PFSK-1 (cell line): Measurements from ENCODE around the gene NOTCH4.

Experiments
- FOXP2 ChIP-seq: optimal IDR thresholded peaks from 2 replicates; pipeline ENCODE3; 2011; ENCODE audit warnings: borderline replicate concordance, control low read depth, inconsistent platforms; ENCODE audit not compliant: insufficient read depth; ENCODE audit errors: extremely low read length, extremely low read depth
- POLR2AphosphoS5 ChIP-seq: IDR thresholded peaks from 2 replicates; pipeline ENCODE4 v1.6.1; 2012; ENCODE audit warnings: low read depth, mild to moderate bottlenecking, control low read depth, low read length, moderate library complexity
- SIN3A ChIP-seq: IDR thresholded peaks from 2 replicates; pipeline ENCODE4 v1.6.1; 2012; ENCODE audit warnings: mild to moderate bottlenecking, low read length, moderate library complexity, borderline replicate concordance; ENCODE audit not compliant: insufficient read depth
- TAF1 ChIP-seq: IDR thresholded peaks from 2 replicates; pipeline ENCODE4 v1.6.1; 2012; ENCODE audit warnings: low read length, control low read depth, borderline replicate concordance; ENCODE audit not compliant: insufficient read depth
- TF ChIP-seq, protein P1 (sequence below), 2 experiments: IDR thresholded peaks; 2 replicates each; pipeline versions ENCODE4 v1.6.1 to v1.8.0; 2011 to 2012; ENCODE audit warnings: low read depth in 2 of 2, low read length in 2 of 2, control low read depth in 1 of 2, inconsistent platforms in 1 of 2, mild to moderate bottlenecking in 1 of 2, moderate library complexity in 1 of 2; ENCODE audit not compliant: insufficient read depth in 1 of 2

Gene NOTCH4

DNA sequence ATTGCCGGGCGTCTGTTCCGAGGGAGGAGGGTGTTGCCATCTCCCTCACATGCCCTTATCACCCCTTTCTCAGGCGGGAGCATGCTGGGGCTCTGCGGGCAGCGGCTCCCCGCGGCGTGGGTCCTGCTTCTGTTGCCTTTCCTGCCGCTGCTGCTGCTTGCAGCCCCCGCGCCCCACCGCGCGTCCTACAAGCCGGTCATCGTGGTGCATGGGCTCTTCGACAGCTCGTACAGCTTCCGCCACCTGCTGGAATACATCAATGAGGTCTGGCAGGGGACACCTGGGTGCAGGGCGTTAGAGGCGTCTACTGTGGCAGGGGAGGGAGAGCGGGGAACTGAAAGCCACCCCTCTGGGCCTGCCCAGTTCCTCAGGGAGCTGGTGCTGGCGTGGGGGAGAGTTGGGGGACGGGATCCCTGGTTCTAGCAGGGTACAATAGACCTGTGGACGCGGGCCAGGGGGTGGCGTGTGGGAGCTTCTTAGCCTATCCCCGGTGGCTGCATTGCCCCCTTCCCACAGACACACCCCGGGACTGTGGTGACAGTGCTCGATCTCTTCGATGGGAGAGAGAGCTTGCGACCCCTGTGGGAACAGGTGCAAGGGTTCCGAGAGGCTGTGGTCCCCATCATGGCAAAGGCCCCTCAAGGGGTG is 69.2 kb downstream of the NOTCH4 start:
- TF ChIP-seq POLR2AphosphoS5 (no peak), FOXP2 (peak; percentile 40)

DNA sequence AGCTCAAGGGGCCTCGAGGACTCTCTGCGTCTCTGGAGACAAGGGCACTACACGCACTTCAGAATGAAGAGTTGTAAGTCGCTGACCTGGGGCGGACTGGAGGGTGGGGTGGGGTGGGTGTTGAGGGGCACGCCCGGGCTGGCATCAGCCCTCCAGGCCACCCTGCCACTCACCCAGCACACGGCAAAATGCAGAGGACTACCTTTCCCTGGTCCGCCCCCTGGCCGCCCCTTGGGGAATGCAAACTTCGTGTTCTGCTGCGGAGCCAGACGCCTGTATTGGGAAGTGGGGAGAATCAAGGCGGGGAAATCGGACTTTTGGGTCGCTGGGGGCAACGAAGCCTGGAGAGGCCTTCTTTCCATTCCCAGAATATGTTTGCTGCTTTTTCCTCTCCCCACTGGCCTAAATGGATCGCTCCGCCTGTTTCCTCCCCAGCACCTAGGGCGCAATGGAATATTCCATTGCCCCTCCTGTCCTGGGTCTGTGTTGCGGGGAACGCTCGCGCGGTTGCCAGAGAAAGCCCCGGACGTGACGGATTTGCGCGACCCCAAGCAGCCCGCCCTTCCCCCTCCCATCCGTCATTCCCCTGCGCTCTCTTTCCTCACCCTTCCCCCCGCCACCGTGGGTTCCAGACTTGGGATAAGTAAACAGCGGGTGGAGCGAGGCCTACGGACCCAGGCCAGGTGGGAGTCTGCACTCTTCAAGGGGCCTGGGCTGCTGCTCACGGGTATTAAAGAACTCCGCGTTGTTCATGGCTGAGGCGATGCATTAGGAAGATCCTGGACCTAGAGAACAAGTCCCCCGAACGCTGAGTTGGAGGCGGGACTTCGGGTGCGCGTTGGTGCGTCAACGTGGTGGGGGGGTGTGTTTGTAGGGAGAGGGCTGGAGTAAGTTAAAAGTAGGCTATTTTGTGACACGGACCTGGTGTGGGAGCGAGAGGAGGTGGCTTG is 70.0 kb downstream of the NOTCH4 start, which contains the start of gene PPT2:
TSS of gene PPT2 (plus strand) at position 578 of the 950 bp plus-strand sequence. CDS start 454 bp downstream, outside the sequence.
- TF ChIP-seq SIN3A: peak; percentile 93; the same call in 1 of the 2 replicates
- TF ChIP-seq FOXP2: peak; percentile 90
- TF ChIP-seq, protein P1, sequence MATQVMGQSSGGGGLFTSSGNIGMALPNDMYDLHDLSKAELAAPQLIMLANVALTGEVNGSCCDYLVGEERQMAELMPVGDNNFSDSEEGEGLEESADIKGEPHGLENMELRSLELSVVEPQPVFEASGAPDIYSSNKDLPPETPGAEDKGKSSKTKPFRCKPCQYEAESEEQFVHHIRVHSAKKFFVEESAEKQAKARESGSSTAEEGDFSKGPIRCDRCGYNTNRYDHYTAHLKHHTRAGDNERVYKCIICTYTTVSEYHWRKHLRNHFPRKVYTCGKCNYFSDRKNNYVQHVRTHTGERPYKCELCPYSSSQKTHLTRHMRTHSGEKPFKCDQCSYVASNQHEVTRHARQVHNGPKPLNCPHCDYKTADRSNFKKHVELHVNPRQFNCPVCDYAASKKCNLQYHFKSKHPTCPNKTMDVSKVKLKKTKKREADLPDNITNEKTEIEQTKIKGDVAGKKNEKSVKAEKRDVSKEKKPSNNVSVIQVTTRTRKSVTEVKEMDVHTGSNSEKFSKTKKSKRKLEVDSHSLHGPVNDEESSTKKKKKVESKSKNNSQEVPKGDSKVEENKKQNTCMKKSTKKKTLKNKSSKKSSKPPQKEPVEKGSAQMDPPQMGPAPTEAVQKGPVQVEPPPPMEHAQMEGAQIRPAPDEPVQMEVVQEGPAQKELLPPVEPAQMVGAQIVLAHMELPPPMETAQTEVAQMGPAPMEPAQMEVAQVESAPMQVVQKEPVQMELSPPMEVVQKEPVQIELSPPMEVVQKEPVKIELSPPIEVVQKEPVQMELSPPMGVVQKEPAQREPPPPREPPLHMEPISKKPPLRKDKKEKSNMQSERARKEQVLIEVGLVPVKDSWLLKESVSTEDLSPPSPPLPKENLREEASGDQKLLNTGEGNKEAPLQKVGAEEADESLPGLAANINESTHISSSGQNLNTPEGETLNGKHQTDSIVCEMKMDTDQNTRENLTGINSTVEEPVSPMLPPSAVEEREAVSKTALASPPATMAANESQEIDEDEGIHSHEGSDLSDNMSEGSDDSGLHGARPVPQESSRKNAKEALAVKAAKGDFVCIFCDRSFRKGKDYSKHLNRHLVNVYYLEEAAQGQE (IDR thresholded peaks at IDR 0.05; ENCODE audit: insufficient read depth in 1 of 2, low read depth in 2 of 2, low read length in 2 of 2): no peak; a peak in 1 of 4 replicates
- TF ChIP-seq POLR2AphosphoS5: peak; percentile 86
- 0 out of 2 replicates have a peak, but pooled peaks have one; percentile 20 for TF ChIP-seq TAF1

DNA sequence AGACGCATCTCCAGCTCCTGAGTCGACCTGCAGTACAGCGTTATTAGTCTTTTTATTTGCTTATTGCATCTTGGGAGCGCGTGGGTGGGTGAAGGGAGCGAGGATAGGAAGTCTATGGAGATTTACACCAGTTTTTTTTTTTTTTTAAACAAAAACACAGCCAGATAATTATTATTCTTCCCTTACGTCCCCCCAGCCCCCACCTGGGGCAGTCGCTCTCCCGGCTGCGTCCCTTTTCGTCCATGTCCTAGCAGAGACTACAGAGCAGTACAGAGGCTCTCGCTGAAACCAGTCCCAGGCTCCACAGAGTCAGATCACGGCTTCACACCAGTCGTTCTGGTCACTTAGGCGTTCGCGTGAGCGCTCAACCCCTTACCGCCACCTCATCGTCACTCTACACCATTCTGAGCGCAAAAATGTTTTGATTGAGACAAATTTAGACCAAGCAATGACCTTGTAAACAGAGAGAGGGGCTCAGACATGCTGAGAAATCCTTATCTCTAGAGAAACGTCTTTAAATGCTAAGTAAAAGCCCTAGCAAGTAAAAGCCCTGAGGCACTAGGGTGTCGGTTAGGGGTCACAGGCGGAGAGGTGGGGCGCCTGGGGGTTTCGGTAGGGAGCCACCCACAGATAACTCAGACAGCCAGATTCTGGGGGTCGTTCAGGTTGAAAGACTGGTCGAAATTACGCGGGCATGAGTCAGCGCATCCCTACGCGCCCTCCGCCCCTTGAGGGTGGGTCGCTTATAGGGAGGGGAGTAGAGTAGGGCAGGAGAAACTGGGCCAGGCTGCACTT is 70.9 kb downstream of the NOTCH4 start:
- TF ChIP-seq, protein P1 (IDR thresholded peaks at IDR 0.05; ENCODE audit: insufficient read depth in 1 of 2, low read depth in 2 of 2, low read length in 2 of 2): no peak
- TF ChIP-seq FOXP2: no peak
- no peak for TF ChIP-seq SIN3A
- no peak for TF ChIP-seq TAF1
- no peak for TF ChIP-seq POLR2AphosphoS5

GRCh38 chr6:32151863-32152768 is 71.8 kb downstream of the NOTCH4 start, which contains the start of gene PRRT1:
Gene PRRT1, minus strand, starts transcription at chr6:32151939. Its CDS starts 112 bp downstream, at chr6:32151827.
- TF ChIP-seq TAF1: no peak
- TF ChIP-seq, protein P1 (IDR thresholded peaks at IDR 0.05; ENCODE audit: insufficient read depth in 1 of 2, low read depth in 2 of 2, low read length in 2 of 2): no peak
- TF ChIP-seq FOXP2: no peak
- TF ChIP-seq POLR2AphosphoS5: no peak
- TF ChIP-seq SIN3A: no peak
